Measurements from ENCODE around the gene FBXL16.
"Not testable (repeated sequence)": the region's sequence is repeated elsewhere in the genome, so short reads cannot be mapped to it uniquely, and the experiment has no call there.

The FBXL16 gene

DNA sequence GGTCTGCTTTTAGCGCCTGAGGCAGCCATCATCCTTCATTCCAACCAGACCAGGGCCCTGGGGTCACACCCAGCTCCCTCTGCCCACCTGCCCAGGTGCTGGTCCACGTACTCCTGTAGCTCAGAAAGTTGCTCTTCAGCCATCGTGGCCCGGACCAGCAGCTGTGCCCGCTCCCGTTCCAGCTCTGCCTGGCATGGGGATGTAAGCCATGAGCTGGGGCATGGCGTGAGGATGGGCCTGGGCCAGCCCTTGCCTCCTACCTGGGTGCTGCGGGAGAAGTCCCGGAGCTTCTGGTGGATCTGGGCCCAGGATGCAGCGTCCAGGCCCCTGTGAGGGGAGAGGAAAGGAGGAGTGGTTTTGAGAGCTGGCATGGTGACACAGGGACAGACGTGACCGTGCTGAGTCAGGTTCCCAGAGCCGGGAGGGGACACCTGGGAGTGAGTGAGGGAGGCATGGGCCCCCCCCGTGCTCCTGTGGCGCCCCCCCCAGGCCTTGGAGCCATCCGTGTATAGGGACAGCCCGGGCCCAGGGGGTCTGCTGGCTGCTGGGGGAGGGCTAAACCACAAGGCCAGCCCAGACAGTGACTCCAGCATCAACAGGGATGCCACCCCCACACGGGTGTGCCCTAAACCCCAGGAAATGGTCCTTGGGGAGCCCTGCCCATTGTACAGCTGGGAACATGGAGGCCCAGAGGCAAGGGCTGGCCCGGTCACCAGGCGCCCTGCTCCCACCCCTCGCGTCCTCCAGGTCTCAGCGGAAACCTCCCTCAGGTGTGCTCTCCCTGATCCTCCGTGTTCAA lies 17.4 kb upstream of the FBXL16 start:
- no peak for DNase-seq (ENCODE audit: low spot score)

GRCh38 chr16:721765-722540 lies 16.4 kb upstream of the FBXL16 start:
- DNase-seq (ENCODE audit: low spot score) = no peak

DNA sequence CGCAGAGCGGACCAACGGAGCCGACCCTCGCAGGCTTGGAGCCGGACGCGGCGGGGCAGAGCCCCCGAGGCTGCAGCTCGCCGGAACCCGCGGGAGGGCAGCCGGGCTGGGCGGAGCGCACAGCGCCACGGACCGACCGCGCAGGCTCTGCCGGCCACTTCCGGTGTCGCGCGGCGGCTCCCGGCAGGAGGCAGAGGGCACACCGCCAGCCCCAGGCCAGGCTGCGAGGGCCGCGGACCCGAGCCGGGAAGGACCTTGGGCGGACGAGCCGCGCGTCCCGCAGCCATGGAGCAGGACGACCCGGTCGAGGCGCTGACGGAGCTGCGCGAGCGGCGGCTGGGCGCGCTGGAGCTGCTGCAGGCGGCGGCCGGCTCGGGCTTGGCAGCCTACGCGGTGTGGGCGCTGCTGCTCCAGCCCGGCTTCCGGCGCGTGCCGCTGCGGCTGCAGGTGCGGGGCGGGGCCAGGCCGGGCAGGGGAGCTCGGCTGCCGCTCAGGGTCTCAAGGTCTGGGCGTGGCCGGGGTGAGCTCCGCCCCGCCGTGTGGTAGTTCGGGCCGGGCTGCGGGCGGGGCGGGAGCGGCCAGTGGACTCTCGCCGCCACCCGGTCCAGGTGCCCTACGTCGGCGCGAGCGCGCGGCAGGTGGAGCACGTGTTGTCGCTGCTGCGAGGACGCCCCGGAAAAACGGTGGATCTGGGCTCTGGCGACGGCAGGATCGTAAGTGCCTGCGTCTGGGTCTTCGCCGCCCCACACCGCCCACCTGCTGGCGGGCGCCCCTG lies 15.6 kb upstream of the FBXL16 start, which contains the start of gene ANTKMT:
Gene ANTKMT (plus strand): TSS at position 157 of the 775 bp plus-strand sequence. CDS start 129 bp downstream, at position 286.
- peak; percentile 88 for DNase-seq (ENCODE audit: low spot score)

GRCh38 chr16:720447-720989 lies 14.9 kb upstream of the FBXL16 start:
- no peak for DNase-seq (ENCODE audit: low spot score)

DNA sequence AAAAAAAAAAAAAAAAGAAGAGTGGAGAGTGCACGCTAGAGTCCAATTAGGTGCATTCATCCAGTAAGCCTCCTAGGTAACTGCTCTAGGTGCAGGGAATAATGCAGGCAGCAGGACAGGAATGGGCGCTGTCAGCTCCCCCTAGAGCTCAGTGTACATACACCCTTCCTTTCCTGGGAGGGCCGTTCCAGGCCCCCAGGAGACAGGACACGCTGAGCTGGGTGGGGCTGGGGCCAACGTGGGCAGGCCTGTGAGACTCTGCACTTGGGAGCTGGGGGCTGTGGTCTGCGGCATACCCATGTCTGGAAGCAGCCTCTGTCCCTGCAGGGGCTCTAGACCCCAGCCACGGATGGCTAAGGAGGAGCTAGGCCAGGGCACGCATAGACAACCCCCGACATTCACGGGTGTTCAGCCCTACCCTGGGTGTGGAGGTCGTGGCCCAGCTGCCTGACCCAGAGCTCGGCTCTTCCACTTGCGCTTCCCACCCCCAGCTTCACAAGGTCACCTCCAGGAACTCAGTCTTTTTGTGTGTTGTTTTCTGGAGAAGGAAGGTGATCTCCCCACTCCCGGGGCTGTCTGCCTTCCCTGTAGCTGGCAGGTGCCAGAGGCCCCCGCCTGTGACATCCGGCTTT lies 14.3 kb upstream of the FBXL16 start:
- DNase-seq (ENCODE audit: low spot score) = no peak

DNA sequence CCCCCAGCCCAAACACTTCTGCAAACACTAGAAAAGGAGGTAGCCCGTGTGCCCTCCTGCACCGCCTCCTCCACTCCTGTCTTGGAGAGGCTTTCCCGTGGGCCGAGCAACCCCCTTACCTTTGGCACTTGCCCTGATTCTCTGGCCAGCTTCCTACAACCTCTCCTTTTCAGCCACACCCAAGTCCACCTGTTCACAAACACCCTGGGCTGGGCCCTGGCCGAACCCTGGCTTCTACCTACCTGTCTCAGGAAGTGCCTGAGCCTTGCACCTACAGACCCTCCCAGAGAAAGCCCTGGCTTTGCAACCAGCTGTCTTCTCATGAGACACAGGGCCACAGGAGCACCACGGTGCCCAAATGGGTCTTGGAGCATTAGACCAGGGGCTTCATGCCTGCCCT lies 13.3 kb upstream of the FBXL16 start:
- no peak for DNase-seq (ENCODE audit: low spot score)

GRCh38 chr16:718389-718788 lies 12.8 kb upstream of the FBXL16 start:
- no peak for DNase-seq (ENCODE audit: low spot score)

- DNase-seq (ENCODE audit: low spot score) = no peak
Observed at GRCh38 chr16:717450-718245, 12.0 kb upstream of the FBXL16 start.

- no peak for DNase-seq (ENCODE audit: low spot score)
Observed at GRCh38 chr16:716768-717325, 11.2 kb upstream of the FBXL16 start.

DNA sequence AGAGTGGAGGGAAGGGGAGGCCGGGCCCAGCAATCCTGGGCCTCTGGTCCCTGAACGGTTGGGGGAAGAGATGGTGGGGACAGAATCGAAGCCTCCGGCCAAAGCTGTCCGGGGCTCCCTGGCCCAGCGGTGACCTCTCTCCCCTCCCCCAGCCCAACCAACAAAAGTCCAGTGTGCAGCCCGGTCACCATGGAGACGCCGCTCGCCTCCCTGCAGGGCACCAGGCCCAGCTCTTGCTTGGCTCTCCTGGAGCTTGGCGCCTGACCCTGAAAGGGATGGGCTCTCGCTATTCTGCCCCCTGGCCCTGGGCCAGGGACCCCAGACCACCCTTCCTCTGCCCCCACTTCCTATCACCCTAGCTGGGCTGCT lies 10.6 kb upstream of the FBXL16 start:
- no peak for DNase-seq (ENCODE audit: low spot score)

DNA sequence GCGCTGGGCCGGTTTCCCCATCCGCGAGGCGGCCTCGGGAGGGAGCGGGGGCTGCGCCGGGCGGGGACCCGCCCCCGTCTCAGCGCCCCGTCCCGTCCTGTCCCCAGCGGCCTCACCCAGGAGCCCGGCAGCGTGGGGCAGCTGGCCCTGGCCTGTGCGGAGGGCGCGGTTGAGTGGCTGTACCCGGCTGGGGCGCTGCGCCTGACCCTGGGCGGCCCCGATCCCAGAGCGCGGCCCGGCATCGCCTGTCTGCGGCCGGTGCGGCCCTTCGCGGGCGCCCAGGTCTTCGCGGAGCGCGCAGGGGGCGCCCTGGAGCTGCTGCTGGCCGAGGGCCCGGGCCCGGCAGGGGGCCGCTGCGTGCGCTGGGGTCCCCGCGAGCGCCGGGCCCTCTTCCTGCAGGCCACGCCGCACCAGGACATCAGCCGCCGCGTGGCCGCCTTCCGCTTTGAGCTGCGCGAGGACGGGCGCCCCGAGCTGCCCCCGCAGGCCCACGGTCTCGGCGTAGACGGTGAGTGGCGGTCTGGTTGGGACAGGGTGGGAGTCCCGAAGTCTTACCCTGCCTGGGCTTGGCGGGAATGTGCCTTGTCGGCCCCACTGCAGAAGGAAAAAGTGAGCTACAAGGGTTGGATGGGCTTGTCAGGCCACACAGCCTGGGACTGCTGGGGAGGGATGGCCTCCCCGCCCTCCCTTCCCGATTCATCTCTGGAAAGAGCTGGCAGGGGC lies 10.0 kb upstream of the FBXL16 start:
- no peak for DNase-seq (ENCODE audit: low spot score)

DNA sequence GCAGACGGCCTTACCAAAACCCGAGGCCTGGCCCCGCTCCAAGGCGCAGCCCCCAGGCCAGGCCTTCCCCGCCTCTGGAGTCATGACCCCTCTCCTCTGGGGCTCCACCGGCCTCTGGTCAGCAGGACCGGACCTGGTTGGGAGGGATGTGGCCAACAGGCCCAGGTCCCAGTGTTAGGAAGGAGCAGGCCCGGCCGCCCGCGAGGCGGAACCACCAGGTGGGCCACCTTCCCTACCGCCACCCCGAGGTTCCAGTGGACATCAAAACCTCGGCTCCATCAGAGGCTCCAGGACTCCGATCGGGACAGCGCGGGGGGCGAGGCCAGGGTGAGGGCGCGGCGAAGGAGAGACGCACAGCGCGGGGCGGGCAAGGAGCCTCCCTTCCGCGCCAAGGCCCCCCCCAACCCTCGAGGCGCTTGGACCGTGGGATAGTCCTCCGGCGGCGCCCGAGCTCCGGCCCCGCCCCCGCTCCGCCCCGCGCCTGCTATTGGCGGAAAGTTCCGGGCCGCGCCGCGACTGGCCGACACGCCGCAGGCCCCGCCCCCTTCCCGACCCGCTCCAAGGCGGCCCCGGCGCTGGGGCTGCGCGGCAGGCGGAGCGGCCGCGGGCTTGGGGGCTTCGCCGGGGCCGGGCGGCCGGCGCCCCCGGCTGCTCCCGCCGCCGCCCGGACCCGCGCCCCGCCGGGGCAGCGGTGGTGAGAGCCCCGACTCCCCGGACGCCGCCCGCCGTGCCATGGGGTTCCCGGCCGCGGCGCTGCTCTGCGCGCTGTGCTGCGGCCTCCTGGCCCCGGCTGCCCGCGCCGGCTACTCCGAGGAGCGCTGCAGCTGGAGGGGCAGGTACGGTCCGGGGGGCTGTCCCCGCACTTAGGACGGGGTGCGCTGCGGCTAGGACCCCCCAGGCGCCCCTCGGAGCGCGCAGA lies 9.2 kb upstream of the FBXL16 start, which contains the start of gene METRN:
Gene METRN (plus strand): TSS at position 561 of the 919 bp plus-strand sequence. CDS start 172 bp downstream, at position 733.
- peak; percentile 92 for DNase-seq (ENCODE audit: low spot score)

GRCh38 chr16:714079-714478 lies 8.5 kb upstream of the FBXL16 start:
- DNase-seq (ENCODE audit: low spot score) = no peak

GRCh38 chr16:712740-713250 lies 7.2 kb upstream of the FBXL16 start:
- not testable (repeated sequence) for DNase-seq (ENCODE audit: low spot score)

DNA sequence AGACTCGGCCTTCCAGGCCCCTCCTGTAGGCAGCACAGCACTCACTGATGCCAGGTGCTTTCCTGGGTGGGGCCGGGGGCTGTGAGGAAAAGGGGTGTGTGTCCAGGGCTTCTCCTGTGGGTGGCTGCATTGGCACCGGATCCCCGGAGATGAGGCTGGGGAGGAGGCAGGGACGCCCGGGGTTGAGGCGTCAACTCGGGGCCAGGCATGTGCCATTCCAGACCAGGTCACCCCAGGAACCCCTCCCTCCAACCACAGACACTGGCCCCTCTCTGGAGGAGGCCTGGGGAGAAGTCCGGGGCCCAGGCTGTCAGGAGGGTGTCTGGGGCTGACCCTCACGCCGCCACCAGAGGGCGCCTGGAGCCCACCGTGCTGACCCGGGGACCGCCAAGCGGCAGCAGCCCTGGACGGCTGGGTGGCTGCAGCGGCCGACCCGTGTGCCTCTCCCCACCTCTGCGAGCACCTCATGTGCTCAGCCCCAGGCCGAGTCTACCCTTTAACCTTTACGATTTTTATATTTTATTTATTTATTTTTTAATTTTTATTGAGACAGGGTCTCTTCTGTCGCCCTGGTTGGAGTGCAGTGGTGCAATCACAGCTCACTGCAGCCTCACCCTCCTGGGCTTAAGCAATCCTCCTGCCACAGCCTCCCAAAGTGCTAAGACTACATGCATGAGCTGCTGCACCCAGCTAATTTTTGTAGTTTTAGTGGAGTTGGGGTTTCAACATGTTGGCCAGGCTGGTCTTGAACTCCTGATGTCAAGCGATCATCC lies 6.1 kb upstream of the FBXL16 start:
- peak; percentile 85 for DNase-seq (ENCODE audit: low spot score)

- no peak for DNase-seq (ENCODE audit: low spot score)
Observed at GRCh38 chr16:711084-711483, 5.5 kb upstream of the FBXL16 start.

GRCh38 chr16:710500-711075 lies 5.0 kb upstream of the FBXL16 start:
- no peak for DNase-seq (ENCODE audit: low spot score)
